Measurements from ENCODE around the gene PTBP2. TPM values are rescaled to one million over a fixed set of nuclear protein-coding genes. Genes with fewer than 3 reads are reported as not detected.

The PTBP2 gene
- total and polyA plus RNA-seq, 10 of the 15 experiments (the other 5 are each of a cell fraction or from before 2014, with no cell fraction given) = 5.8 to 17.5 (median 11.1) TPM

GRCh38 chr1:96820107-96820506 lies 98.5 kb downstream of the PTBP2 start:
- H3K4me1 ChIP-seq (ENCODE audit: control insufficient read depth, insufficient read depth, low read length) = no peaks in the 10 kb centered on the region
- RAD21 ChIA-PET (ENCODE audit: unreplicated experiment) = interaction anchor here (0.6 kb wide), 1 partner anchor 10 kb away, joined by 3 read pairs; no protein-coding TSS in a partner anchor
- CTCF ChIA-PET = no interaction called here
- no peak overlapping the region for H2AFZ ChIP-seq (ENCODE audit: control insufficient read depth, low read depth, low read length)
- H3K9ac ChIP-seq (ENCODE audit: control insufficient read depth, insufficient read depth, low read length) = no peak overlapping the region
- TF ChIP-seq RELA (IDR thresholded peaks at IDR 0.05; ENCODE audit: borderline replicate concordance, partially characterized antibody) (no peak), MEF2B (IDR thresholded peaks at IDR 0.05; ENCODE audit: partially characterized antibody, poor library complexity, severe bottlenecking) (no peak), IRF5 (IDR thresholded peaks at IDR 0.05; ENCODE audit: borderline replicate concordance) (no peak), DPF2 (IDR thresholded peaks at IDR 0.05) (no peak), RUNX3 (IDR thresholded peaks at IDR 0.05; ENCODE audit: low read length) (no peak), HDGF (IDR thresholded peaks at IDR 0.05) (no peak), ESRRA (IDR thresholded peaks at IDR 0.05; ENCODE audit: low read length) (no peak), RCOR1 (conservative IDR thresholded peaks at IDR 0.05; ENCODE audit: low read depth, low read length) (no peak)
- no peak overlapping the region for H3K4me2 ChIP-seq (ENCODE audit: control insufficient read depth, insufficient read depth)
- intact Hi-C loops (cut with micrococcal nuclease; ENCODE audit: unreplicated experiment) (no loop called here), in situ Hi-C loops (cut with MboI) (no loop called here)
- no TSS peak for BruUV-seq (replicated peaks)
- H3K4me3 ChIP-seq = no peak overlapping the region
- DNase-seq (ENCODE audit: low read depth, low spot score) (no peak), ATAC-seq (no peak), FAIRE-seq (no peak)
- H3K9me3 ChIP-seq (replicated peaks; ENCODE audit: control insufficient read depth, insufficient read depth, low read length) = no peaks in the 10 kb centered on the region
- H3K27ac ChIP-seq (ENCODE audit: control insufficient read depth, insufficient read depth) = no peak overlapping the region
- peaks cover 0 to 2% of the 10 kb centered on the region in 2 experiments; a peak in 1 of 4 replicates for H3K36me3 ChIP-seq (ENCODE audit: control insufficient read depth in 2 of 2, insufficient read depth in 2 of 2, low read length in 1 of 2)
- 95% methylated on average over 1 of the region's 1 CpG for WGBS (ENCODE audit: insufficient coverage, insufficient replicate concordance, low lambda C conversion rate, missing lambda C conversion rate)
- H3K79me2 ChIP-seq (ENCODE audit: control insufficient read depth, insufficient read depth, low read length) = no peaks in the 10 kb centered on the region
- H4K20me1 ChIP-seq (ENCODE audit: control insufficient read depth, insufficient read depth) = no peaks in the 10 kb centered on the region
- H3K27me3 ChIP-seq (replicated peaks in 1 of 2; ENCODE audit: control insufficient read depth in 2 of 2, insufficient read depth in 2 of 2, low read length in 1 of 2) = no peaks in the 10 kb centered on the region
- SMC1A ChIA-PET (ENCODE audit: uncharacterized antibody, unreplicated experiment) = interaction anchor here (1.3 kb wide), 1 partner anchor 8 kb away, joined by 3 read pairs; no protein-coding TSS in a partner anchor
- POLR2A ChIA-PET = no interaction called here
